ENCODE data around the gene SLC35F5. TPM values are rescaled to one million over a fixed set of nuclear protein-coding genes. Genes with fewer than 3 reads are reported as not detected.

Gene SLC35F5
- total RNA-seq, 2 donors from 2014 or later = 27.3 to 39.7 TPM

DNA sequence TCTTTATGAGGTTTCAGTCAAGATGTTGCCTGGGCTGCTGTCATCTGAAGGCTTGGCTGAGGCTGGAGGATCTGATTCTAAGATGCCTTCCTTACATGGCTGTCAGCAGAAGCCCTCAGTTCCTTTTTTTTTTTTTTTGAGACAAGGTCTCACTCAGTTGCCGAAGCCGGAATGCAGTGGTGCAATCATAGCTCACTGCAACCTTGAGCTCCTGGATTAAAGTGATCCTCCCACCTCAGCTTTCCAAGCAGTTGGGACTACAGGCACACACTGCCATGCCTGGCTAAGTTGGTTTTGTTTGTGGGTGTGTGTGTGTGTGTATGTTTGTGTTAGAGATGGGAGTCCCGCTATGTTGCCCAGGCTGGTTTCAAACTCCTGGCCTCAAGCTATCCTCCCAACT lies 13.1 kb upstream of the SLC35F5 start:
- no peaks in the 10 kb centered on the region for H3K9me3 Mint-ChIP-seq
- DNase-seq (ENCODE audit: low spot score) (no peak), ATAC-seq (no peak)
- H3K27me3 Mint-ChIP-seq = peaks cover 0 to 3% of the 10 kb centered on the region in 2 donors
- H3K36me3 Mint-ChIP-seq = no peaks in the 10 kb centered on the region
- H3K4me1 Mint-ChIP-seq (ENCODE audit: low read depth in 2 of 2) = no peaks in the 10 kb centered on the region
- H3K4me3 Mint-ChIP-seq = no peak overlapping the region
- H3K27ac Mint-ChIP-seq = no peak overlapping the region

DNA sequence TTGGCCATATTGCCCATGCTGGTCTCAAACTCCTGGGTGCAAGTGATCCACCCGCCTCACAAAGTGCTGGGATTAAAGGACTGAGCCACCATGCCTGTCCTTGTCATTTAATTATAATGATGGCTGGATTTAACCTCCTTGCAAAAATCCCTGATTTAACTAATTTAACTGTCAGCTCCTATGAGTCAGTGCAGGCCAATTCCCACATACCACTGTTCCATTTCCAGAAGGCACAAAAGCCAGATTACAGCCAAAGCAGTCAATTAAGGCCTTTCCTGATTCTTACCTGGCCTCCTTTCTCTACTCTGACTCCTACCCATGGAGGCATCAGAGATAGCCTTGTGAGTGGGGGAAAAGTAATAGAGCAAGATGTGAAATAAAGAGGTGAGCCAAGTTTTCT lies 12.3 kb upstream of the SLC35F5 start:
- no peak overlapping the region for H3K27ac Mint-ChIP-seq
- no peaks in the 10 kb centered on the region for H3K9me3 Mint-ChIP-seq
- H3K4me1 Mint-ChIP-seq (ENCODE audit: low read depth in 2 of 2) = no peaks in the 10 kb centered on the region
- no peak for DNase-seq (ENCODE audit: low spot score)
- ATAC-seq = no peak
- H3K36me3 Mint-ChIP-seq = no peaks in the 10 kb centered on the region
- no peak overlapping the region for H3K4me3 Mint-ChIP-seq
- H3K27me3 Mint-ChIP-seq = peaks cover 0 to 3% of the 10 kb centered on the region in 2 donors

DNA sequence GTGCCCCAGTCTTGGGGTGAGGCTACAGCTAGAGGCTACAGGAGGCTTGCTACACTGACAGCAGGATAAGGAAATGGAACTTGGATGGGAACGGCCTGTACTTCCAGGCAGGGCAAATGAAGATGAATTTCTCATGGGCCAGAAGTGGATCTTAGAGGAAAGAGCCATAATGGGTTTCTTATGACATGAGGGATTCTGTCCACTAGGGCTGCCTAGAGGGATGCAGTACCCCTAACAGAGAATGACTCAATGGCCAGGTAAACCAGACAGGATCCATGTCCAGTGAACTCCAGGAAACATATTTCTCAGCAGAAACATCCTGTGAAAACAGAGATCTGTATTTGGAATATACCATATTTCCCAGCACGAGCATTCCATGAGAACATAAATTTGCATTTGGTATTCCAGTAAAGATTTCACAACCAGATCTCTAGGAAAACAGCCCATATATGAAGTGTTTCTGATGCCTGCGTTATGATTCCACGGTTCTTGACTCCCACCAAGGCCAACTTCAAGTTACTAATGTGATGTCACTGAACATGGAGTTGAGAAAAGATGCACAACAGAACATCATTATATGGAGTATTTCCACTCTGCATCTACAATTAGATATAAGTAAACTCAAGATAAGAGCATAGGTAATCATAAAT lies 11.5 kb upstream of the SLC35F5 start:
- Mint-ChIP-seq H3K36me3 (no peaks in the 10 kb centered on the region), H3K27me3 (peaks cover 0 to 3% of the 10 kb centered on the region in 2 donors), H3K9me3 (no peaks in the 10 kb centered on the region), H3K27ac (no peak overlapping the region), H3K4me3 (no peak overlapping the region), H3K4me1 (ENCODE audit: low read depth in 2 of 2) (no peaks in the 10 kb centered on the region)
- DNase-seq (ENCODE audit: low spot score) (no peak), ATAC-seq (no peak)

GRCh38 chr2:113765276-113765675 lies 8.8 kb upstream of the SLC35F5 start:
- Mint-ChIP-seq H3K4me1 (ENCODE audit: low read depth in 2 of 2) (no peaks in the 10 kb centered on the region), H3K27me3 (no peaks in the 10 kb centered on the region), H3K27ac (no peak overlapping the region), H3K36me3 (no peaks in the 10 kb centered on the region), H3K4me3 (no peak overlapping the region), H3K9me3 (no peaks in the 10 kb centered on the region)
- DNase-seq (ENCODE audit: low spot score) = no peak
- ATAC-seq = no peak

GRCh38 chr2:113762377-113763118 lies 6.1 kb upstream of the SLC35F5 start:
- ATAC-seq (no peak), DNase-seq (ENCODE audit: low spot score) (no peak)
- H3K9me3 Mint-ChIP-seq = no peaks in the 10 kb centered on the region
- no peaks in the 10 kb centered on the region for H3K27me3 Mint-ChIP-seq
- no peak overlapping the region for H3K27ac Mint-ChIP-seq
- no peak overlapping the region for H3K4me3 Mint-ChIP-seq
- no peaks in the 10 kb centered on the region for H3K36me3 Mint-ChIP-seq
- no peaks in the 10 kb centered on the region for H3K4me1 Mint-ChIP-seq (ENCODE audit: low read depth in 2 of 2)

- no peak overlapping the region for H3K27ac Mint-ChIP-seq
- no peaks in the 10 kb centered on the region for H3K9me3 Mint-ChIP-seq
- ATAC-seq = no peak
- DNase-seq (ENCODE audit: low spot score) = no peak
- H3K4me3 Mint-ChIP-seq = no peak overlapping the region
- H3K4me1 Mint-ChIP-seq (ENCODE audit: low read depth in 2 of 2) = peaks cover 5 to 8% of the 10 kb centered on the region in 2 donors
- no peaks in the 10 kb centered on the region for H3K27me3 Mint-ChIP-seq
- no peaks in the 10 kb centered on the region for H3K36me3 Mint-ChIP-seq
Observed at GRCh38 chr2:113760400-113760799, 4.0 kb upstream of the SLC35F5 start.

- H3K27ac Mint-ChIP-seq = peak overlapping the region; percentile 92 to 95
- H3K4me3 Mint-ChIP-seq = peak overlapping the region; percentile 92
- DNase-seq (ENCODE audit: low spot score) = no peak
Observed at GRCh38 chr2:113757138-113757657, 756 bp upstream of the SLC35F5 start.

GRCh38 chr2:113755835-113756354 lies 547 bp downstream of the SLC35F5 start:
- Mint-ChIP-seq H3K27ac (peak overlapping the region; percentile 79 to 95), H3K9me3 (no peaks in the 10 kb centered on the region), H3K4me3 (peak overlapping the region; percentile 92), H3K27me3 (no peaks in the 10 kb centered on the region), H3K36me3 (peaks cover 8% of the 10 kb centered on the region), H3K4me1 (ENCODE audit: low read depth in 2 of 2) (peaks cover 15 to 25% of the 10 kb centered on the region in 2 donors)
- ATAC-seq (peak; percentile 55 to 66), DNase-seq (ENCODE audit: low spot score) (no peak)

More at GRCh38 chr2:113757138-113757657, 756 bp upstream of the SLC35F5 start:
- H3K4me1 Mint-ChIP-seq (ENCODE audit: low read depth in 2 of 2) = peaks cover 15 to 23% of the 10 kb centered on the region in 2 donors
- no peaks in the 10 kb centered on the region for H3K27me3 Mint-ChIP-seq
- ATAC-seq = no peak
- H3K9me3 Mint-ChIP-seq = no peaks in the 10 kb centered on the region
- H3K36me3 Mint-ChIP-seq = peaks cover 6% of the 10 kb centered on the region

GRCh38 chr2:113755035-113755834 lies 1.2 kb downstream of the SLC35F5 start:
- no peak for DNase-seq (ENCODE audit: low spot score)
- Mint-ChIP-seq H3K36me3 (peaks cover 14% of the 10 kb centered on the region), H3K4me1 (ENCODE audit: low read depth in 2 of 2) (peaks cover 20 to 30% of the 10 kb centered on the region in 2 donors), H3K4me3 (peak overlapping the region; percentile 92), H3K27ac (peak overlapping the region; percentile 79 to 95), H3K9me3 (no peaks in the 10 kb centered on the region), H3K27me3 (no peaks in the 10 kb centered on the region)
- ATAC-seq = no peak

DNA sequence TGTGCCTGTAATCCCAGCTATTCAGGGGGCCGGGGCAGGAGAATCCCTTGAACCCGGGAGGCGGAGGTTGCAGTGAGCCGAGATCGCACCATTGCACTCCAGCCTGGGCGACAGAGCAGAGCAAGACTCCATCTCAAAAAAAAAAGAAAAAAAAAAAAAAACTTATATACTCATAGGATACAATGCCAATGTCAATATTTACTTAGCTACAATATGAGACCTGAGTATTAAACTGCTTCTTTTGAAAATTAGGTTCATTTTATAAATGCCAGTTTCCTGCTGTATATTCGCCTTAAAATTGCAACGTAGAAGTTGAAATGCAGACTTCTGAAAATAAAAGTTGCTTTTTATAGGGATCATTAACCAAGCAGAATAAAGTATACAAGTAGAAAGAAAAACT lies 2.3 kb downstream of the SLC35F5 start:
- Mint-ChIP-seq H3K27ac (no peak overlapping the region), H3K4me3 (no peak overlapping the region)

GRCh38 chr2:113750385-113750784 lies 6.1 kb downstream of the SLC35F5 start:
- DNase-seq (ENCODE audit: low spot score) = no peak
- Mint-ChIP-seq H3K36me3 (peaks cover 17% of the 10 kb centered on the region), H3K9me3 (no peaks in the 10 kb centered on the region), H3K27ac (no peak overlapping the region), H3K27me3 (no peaks in the 10 kb centered on the region), H3K4me1 (ENCODE audit: low read depth in 2 of 2) (peaks cover 17 to 22% of the 10 kb centered on the region in 2 donors), H3K4me3 (no peak overlapping the region)
- ATAC-seq = no peak

More for the DNA sequence above, 2.3 kb downstream of the SLC35F5 start:
- ATAC-seq (no peak), DNase-seq (ENCODE audit: low spot score) (no peak)
- peaks cover 20 to 30% of the 10 kb centered on the region in 2 donors for H3K4me1 Mint-ChIP-seq (ENCODE audit: low read depth in 2 of 2)
- H3K9me3 Mint-ChIP-seq = no peaks in the 10 kb centered on the region
- H3K36me3 Mint-ChIP-seq = peaks cover 17% of the 10 kb centered on the region
- H3K27me3 Mint-ChIP-seq = no peaks in the 10 kb centered on the region

- H3K4me3 Mint-ChIP-seq = no peak overlapping the region
- no peak for DNase-seq (ENCODE audit: low spot score)
- H3K27ac Mint-ChIP-seq = no peak overlapping the region
- H3K36me3 Mint-ChIP-seq = peaks cover 13% of the 10 kb centered on the region
- H3K27me3 Mint-ChIP-seq = no peaks in the 10 kb centered on the region
- no peaks in the 10 kb centered on the region for H3K4me1 Mint-ChIP-seq (ENCODE audit: low read depth in 2 of 2)
- ATAC-seq = no peak
- no peaks in the 10 kb centered on the region for H3K9me3 Mint-ChIP-seq
Observed at GRCh38 chr2:113741091-113741490, 15.4 kb downstream of the SLC35F5 start.

DNA sequence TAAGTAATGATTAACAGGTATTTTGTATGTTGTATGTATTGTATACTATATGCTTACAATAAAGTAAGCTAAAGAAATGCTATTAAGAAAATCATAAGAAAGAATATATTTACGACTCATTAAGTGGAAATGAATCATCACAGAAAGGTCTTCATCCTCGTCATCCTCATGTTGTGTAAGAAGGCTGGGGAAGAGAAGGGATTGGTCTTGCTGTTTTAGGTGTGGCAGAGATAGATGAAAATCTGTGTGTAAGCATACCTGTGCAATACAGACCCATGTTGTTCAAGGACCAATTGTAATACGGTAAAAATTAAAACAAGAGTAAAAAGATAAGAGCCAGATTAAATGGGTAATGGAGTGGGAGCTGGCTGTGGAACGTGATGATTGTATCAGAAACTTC lies 16.6 kb downstream of the SLC35F5 start:
- Mint-ChIP-seq H3K4me1 (ENCODE audit: low read depth in 2 of 2) (no peaks in the 10 kb centered on the region), H3K4me3 (no peak overlapping the region), H3K27me3 (no peaks in the 10 kb centered on the region), H3K27ac (no peak overlapping the region), H3K9me3 (no peaks in the 10 kb centered on the region), H3K36me3 (peaks cover 13% of the 10 kb centered on the region)
- DNase-seq (ENCODE audit: low spot score) (no peak), ATAC-seq (no peak)

Measured in natural killer cell treated with Interleukin-12 subunit alpha and Interleukin-12 subunit beta and Interleukin-15 and Interleukin-18, amount 100 ng/mL, for 72 hours (primary cell).